SW 1271 (cell line): Measurements from ENCODE around the gene LY9.
"Not testable (repeated sequence)": the region's sequence is repeated elsewhere in the genome, so short reads cannot be mapped to it uniquely, and the experiment has no call there.

Source experiments
- DNase-seq, 2 experiments: peaks; one replicate each; lab custom pipeline; 2025; lab: John Stamatoyannopoulos, UW

Gene LY9

DNA sequence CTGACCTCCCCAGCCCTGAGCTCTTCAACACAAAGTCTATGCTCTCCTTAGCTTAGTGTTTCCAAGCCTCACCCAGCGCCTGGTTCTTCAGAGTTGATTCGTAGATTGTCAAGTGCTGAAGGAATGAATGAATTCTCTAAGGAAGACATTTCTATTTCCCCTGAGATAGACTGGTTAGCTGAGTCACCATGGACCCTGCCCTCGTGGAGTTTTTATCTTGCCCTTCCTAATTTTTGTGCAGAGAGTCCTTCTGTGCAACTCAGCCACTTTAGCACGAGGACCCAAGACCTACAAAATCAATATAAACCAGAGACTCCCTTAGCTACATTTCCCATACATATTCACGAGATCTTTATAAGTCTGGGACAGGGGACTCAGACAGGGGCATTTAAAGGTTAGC is 69.4 kb downstream of the LY9 start:
- DNase-seq = no peak

DNA sequence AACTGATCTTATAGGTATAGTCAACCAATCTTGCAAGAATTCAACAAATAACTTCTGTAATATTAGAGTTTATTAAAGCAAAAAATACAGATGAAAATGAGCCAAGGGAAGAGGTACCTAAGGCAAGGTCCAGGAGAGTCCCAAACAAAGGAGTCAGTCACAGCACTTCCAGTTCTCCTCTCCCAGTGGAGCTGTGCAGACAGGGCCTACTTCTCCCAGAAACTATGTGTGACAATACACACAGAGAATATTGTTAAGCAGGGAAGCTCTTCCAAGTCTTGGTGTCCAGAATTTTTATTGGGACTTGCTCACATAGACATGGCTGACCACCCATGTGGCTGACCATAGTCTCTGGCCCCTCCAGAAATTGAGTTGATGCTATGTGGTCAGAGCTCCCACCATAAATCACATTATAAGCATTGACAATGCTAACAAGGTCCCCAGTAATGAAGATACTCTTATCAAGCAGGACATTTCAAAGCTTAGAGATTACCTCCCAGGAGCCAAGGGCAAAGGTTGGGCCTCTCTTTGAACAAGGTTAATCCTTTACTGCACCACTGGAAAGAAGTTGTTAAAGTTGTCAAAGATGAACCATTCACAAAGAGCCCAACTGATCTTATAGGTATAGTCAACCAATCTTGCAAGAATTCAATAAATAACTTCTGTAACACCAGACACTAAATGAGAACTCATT is 70.2 kb downstream of the LY9 start:
- no peak for DNase-seq

- DNase-seq = no peak
These were observed 70.8 kb downstream of the LY9 start for GRCh38 chr1:160866695-160867260.

DNA sequence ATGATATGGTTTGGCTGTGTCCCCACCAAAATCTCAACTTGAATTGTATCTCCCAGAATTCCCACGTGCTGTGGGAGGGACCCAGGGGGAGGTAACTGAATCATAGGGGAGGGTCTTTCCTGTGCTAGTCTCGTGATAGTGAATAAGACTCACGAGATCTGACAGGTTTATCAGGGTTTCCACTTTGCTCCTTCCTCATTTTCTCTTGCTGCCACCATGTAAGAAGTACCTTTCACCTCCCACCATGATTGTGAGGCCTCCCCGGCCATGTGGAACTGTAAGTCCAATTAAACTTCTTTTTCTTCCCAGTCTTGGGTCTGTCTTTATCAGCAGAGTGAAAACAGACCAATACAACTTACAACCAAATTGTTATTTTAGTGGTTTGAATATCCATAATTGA is 71.7 kb downstream of the LY9 start:
- DNase-seq = not testable (repeated sequence)

GRCh38 chr1:160868141-160868540 is 72.2 kb downstream of the LY9 start:
- no peak for DNase-seq

- no peak for DNase-seq
These were observed 79.0 kb downstream of the LY9 start for GRCh38 chr1:160874935-160875334.

DNA sequence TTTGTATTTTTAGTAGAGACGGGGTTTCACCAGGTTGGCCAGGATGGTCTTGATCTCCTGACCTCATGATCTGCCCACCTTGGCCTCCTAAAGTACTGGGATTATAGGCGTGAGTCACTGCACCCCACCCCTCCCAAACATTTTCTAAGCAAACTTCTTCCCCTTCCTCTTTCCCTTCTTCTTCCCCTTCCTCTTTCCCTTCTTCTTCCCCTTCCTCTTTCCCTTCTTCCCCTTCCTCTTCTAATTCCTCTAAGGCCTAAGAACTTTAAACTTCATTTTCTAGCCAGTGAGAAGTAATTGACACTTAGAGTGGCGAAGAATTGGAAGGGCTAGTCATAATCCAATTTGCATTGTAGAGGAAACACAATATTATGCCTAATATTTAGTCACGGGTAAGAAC is 79.6 kb downstream of the LY9 start:
- not testable (repeated sequence) for DNase-seq

DNA sequence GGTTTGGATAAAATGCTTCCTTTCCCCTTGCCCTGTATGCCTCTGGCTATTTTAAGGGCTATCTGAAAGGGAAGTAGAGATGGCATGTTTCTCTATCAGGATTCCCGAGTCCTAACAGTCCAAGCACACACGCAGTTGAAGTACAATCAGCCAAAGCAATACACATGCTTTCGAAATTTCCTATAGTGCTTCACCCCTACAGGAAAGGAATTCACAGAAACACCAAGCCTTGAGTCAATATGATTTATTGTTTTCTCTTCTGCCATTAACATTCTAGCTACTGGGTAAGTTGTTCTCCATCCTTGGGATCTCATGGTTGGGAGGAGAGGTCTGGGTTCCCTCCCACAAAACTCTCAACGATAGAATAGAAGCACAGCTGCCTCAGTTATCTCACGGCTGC is 80.3 kb downstream of the LY9 start:
- DNase-seq = no peak

DNA sequence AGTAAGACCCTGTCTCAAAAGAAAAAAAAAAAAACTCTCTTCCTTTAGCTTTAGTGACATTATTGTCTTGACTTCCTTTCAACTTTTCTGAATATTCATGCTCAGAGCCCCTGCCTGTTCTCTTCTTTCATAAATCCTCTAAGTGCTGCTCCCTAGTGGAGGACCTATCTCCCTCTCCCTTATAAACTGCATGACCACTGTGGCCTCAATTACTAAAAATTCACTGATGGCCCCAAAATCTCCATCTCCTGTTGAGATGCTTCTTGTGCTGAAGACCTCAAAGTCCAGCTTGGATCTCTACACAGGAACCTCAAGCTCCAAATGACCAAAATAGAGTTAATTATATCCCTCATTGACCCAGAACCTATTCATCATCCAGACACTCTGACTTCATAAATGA is 81.2 kb downstream of the LY9 start:
- DNase-seq = no peak
